Breast epithelium (tissue), 3 donors: ENCODE data around the gene GLYATL3.

Experiments
- CTCF ChIP-seq, 3 donors: fragments of 450-650 bp; IDR thresholded peaks; one replicate each; pipeline ENCODE4 v1.5.1; 2016 to 2017; ENCODE audit warnings: antibody characterized with exemption in 3 of 3, mild to moderate bottlenecking in 3 of 3, moderate library complexity in 3 of 3
- POLR2AphosphoS5 ChIP-seq, 3 donors: sonication (generic); formaldehyde crosslinking; IDR thresholded peaks; one replicate each; pipeline ENCODE4 v1.6.1; 2017; ENCODE audit warnings: antibody characterized with exemption in 3 of 3

- TF ChIP-seq POLR2AphosphoS5 (IDR thresholded peaks at IDR 0.05) (no peak), CTCF (IDR thresholded peaks at IDR 0.05) (no peak)
These were observed 4.9 kb downstream of the GLYATL3 start for GRCh38 chr6:49504666-49505065.
